ENCODE data around the gene SLC39A1.

The SLC39A1 gene

GRCh38 chr1:153976819-153977249 lies 13.5 kb upstream of the SLC39A1 start:
- DNase-seq = no peak

- DNase-seq = no peak
Measured at GRCh38 chr1:153973525-153973924, 10.2 kb upstream of the SLC39A1 start.

DNA sequence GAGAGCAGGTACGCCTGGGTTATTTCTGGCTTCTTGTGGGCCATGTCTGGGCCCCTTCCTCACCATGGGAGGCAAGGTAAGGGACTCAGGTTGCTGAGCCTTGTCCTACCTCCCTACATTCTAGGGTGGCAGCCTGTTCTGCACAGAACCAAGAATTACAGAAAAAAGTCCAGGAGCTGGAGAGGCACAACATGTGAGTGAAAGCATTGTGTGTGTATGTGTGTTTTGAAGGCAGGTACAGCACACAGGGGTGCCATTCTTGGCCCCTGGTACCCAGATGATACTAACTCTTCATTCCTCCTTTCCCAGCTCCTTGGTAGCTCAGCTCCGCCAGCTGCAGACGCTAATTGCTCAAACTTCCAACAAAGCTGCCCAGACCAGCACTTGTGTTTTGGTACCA lies 9.7 kb upstream of the SLC39A1 start:
- DNase-seq = no peak

DNA sequence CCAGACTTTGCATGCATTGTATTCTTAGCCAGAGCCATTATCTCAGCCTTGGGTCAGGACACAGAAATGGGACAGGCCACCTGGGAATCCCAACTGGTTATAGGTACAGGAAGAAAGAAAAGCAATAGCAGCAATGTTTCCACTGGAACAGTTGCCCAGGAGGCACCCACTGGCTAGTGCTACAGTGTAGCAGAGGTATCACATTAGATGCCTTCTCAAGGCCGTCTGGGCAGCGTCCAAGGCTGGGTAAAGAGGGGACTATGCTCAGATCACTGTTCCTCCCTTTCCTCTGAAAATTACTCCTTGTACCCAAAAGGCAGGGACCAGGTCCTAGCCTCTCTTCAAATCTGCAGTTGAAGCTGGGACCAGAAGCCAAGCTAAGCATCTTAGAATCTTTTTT lies 7.0 kb upstream of the SLC39A1 start:
- no peak for DNase-seq

DNA sequence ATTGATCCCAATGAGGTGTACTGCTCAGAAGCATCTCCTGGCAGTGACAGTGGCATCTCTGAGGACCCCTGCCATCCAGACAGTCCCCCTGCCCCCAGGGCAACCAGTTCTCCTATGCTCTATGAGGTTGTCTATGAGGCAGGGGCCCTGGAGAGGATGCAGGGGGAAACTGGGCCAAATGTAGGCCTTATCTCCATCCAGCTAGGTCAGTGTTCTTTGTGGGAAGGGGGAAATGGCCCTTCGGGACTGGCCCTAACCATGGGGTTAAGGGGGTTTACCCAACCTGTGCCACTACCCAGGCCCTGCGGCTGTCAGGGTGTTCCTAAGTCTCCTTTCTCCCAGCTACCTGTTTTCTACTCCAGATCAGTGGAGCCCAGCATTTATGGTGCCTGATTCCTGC lies 5.6 kb upstream of the SLC39A1 start:
- no peak for DNase-seq

- no peak for DNase-seq
Measured at GRCh38 chr1:153968408-153968807, 5.1 kb upstream of the SLC39A1 start.

DNA sequence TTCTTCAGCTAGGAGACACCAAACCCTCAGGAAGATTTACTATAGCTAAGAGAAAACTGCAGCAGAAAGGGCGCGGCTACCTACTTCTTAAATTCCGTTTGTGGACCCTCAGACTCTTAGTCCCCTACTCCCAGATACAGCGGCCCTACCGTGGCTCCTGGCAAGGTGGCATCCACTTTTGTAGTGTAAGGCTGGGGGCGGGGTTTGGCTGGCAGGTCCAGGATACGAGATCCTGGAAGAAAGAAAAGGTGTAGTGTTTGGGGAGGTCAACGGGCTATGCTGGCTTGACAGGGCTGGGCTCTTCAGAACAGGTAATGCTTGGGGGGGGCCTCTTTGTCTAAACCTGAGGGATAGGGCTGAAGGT lies 4.6 kb upstream of the SLC39A1 start:
- DNase-seq = no peak

- DNase-seq = peak; percentile 85
Measured at GRCh38 chr1:153967107-153967999, 4.0 kb upstream of the SLC39A1 start, which contains the start of gene CREB3L4. TSS of gene CREB3L4 (plus strand) at chr1:153967902. CDS start at chr1:153968526, 624 bp downstream.

GRCh38 chr1:153963850-153964331 lies 554 bp upstream of the SLC39A1 start:
- DNase-seq = peak; percentile 76

- DNase-seq = no peak
Measured at GRCh38 chr1:153962088-153963029, 978 bp downstream of the SLC39A1 start.

DNA sequence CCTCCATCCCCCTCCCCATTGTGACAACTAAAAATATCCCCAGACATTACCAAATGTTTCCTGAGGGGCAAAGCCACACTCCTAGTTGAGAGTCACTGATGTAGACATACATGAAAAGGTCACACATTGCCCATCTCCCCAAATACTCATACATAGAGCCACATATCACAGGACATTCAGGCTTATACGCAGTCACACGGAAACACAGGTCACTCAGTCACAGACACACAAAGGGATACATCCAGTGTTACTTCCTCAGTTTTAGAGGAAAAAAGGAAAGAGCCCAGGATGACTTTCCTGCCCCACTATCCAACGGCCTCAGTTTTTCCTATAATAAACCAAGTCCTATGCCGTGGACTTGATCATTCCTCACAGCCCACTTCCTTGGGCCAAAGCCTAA lies 1.9 kb downstream of the SLC39A1 start:
- no peak for DNase-seq

DNA sequence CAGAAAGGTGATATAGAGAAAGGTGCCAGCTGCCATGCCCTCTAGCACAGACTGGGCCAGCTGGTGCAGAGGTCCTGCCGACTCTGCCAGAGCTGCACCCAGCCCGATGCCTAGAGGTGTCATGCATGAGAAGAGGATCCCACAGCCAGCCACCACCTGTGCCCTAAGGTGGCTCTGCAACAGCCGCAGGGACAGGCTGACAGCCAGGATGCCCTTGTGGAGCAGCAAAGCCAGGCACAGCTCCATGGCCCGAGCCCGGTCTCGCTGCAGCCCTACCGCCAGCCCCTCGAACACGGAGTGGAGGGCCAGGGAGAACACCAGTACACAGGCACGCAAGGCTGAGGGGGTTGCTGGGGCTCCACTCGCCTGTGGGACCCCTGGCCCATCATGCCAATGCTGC lies 3.1 kb downstream of the SLC39A1 start:
- no peak for DNase-seq

- DNase-seq = no peak
Measured at GRCh38 chr1:153959454-153959853, 3.9 kb downstream of the SLC39A1 start.

DNA sequence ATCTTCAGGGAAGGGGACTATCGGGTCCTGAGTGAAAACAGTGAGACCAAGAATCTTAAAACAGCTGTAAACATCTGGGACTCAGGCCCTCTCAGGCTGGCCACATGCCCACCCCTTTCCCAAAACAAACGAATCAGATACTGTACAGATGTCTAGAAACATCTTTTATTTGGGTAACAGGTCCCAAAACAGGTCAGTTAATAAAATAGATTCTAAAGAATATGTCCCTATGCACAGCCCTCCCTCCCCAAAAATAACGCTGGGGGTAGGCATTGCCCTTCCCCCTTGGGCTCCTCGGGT lies 4.4 kb downstream of the SLC39A1 start:
- no peak for DNase-seq

DNA sequence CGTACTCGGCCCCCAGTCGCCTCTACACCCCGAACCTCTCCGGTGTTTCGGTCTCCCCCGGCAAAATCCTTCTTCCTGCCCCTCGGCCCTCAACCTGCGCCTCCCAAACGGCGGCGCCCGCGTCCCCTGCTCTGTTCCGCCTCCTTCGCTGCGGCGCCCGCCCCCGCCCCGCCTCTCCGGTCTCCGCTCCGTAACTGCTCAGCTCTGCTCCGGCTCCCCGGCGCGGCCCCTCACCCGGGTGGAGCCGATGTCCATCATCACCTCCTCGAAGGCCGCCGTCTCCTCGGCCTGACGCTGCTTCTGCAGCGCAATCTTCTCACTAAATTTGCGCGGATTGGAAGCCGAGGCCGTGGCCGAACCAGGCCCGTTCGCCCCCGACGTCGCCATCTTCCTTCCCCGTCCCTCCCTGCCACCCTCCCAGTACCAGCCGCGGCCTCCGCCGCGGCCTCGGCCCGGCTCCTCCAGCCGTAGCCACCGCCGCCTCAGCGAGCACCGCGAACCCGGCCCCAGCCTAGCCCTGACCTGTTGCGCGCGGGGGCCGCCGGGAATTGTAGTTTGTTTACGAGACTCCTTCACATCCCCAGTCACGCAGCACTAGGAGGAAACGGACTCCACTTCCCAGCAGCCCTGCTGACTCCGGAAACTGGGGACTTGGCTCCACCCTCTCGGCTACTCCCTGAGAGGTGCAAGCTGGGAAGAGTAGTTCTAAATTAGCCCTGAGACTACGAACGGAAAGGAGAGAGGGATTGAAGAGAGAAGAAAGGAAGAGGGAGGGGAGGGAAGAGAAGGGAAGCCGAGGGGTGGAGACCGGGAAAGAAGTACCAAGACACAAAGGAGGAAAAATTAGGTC lies 5.0 kb downstream of the SLC39A1 start, which contains the start of gene CRTC2:
CRTC2 (minus strand) TSS at position 502 of the 850 bp plus-strand sequence; CDS start at position 387, 115 bp downstream.
- peak; percentile 97 for DNase-seq

DNA sequence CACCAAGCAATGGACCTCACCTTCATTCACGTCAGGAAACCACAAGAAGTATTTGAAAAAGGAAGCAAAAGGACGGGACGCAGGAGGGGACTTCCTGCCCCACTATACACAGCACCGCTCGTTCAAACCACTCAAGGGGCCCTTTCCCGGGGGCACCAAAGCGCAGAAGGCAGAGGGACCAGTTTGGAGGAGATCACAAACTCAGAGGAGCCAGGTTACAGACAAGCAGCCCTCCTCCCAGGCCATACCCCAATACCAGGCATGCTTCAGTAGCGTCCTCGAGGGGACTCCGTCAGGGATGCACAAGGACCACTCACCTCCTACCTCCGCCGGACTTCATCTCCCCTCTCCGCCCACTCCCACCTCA lies 5.6 kb downstream of the SLC39A1 start:
- DNase-seq = no peak

- no peak for DNase-seq
Measured at GRCh38 chr1:153956997-153957715, 6.2 kb downstream of the SLC39A1 start.

DNA sequence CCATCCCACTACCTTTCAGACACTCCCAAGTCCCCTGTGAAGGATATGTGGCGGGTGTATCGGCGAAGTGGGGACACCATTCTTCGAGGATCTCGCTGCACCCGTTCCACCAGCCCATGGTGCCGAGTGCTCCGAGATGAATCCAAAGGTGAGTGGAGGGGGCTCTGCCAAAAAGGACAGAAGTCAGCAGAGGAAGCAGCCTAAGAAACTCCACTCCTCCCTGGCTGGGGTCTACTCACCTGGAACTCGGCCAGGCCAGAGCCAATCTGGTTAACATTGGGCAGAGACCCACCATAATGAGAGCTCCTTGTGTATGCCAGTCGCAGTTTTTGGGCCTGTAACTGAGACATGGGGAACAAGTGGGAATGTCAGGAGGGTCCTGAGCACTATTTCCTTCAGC lies 8.5 kb downstream of the SLC39A1 start:
- DNase-seq = no peak

DNA sequence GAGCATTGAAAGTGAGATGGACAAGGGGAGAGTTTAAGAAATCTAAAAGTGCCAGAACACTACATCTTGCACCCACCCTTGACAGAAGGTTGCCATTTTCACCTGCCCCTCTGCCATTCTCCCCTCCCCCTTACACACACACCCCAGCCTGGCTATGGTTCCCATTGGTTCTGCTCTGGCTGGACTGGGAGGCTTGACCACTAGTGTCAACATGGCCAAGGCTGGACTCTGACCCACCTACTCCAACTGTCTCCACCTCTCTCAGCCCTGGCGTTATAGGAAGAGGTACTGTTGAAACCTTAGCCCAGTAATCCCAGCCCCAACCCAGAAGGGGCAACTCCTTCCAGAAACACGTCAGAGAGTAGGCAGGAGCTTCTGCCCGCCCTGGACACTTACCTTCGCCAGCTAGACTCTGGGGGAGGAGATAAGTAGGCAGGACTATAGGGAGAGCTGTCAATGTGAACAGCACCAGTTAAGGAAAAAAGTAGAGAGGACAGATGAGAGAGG lies 9.4 kb downstream of the SLC39A1 start:
- DNase-seq = no peak

GRCh38 chr1:153951801-153952200 lies 11.5 kb downstream of the SLC39A1 start:
- no peak for DNase-seq

- DNase-seq = no peak
Measured at GRCh38 chr1:153951183-153951582, 12.2 kb downstream of the SLC39A1 start.
